ENCODE results near the gene MTAP. TPM values are rescaled to one million over a fixed set of nuclear protein-coding genes. Genes with fewer than 3 reads are reported as not detected.

Gene MTAP
- total and polyA plus RNA-seq, 12 donors, result 4.9 to 26.2 (median 20.6) TPM

- no peaks in the 10 kb centered on the region for H3K9me3 ChIP-seq
- no peak for DNase-seq
- no peak overlapping the region for H3K27ac ChIP-seq
- ATAC-seq, result no peak
- H3K27me3 ChIP-seq, result no peaks in the 10 kb centered on the region
- WGBS, 2 donors, result 93 to 94% methylated on average over 1 of the region's 1 CpG
- no peak for TF ChIP-seq CTCF (IDR thresholded peaks at IDR 0.05)
- intact Hi-C loops (cut with DNase I), result no loop called here
- H3K4me3 ChIP-seq, result no peak overlapping the region
- H3K36me3 ChIP-seq, result peaks cover 0 to 14% (median 0%) of the 10 kb centered on the region in 9 donors
- no peaks in the 10 kb centered on the region for H3K4me1 ChIP-seq
Measured at GRCh38 chr9:21936161-21936560, 133.7 kb downstream of the MTAP start.

GRCh38 chr9:21941337-21941995 lies 139.0 kb downstream of the MTAP start:
- TF ChIP-seq CTCF (IDR thresholded peaks at IDR 0.05), result no peak
- intact Hi-C loops (cut with DNase I), result no loop called here
- WGBS, 2 donors, result 93 to 94% methylated on average over 4 of the region's 4 CpGs

GRCh38 chr9:21943464-21943863 lies 141.0 kb downstream of the MTAP start:
- H3K27ac ChIP-seq, result no peak overlapping the region
- WGBS, 2 donors, result 81 to 89% methylated on average over 4 of the region's 4 CpGs
- no peak for ATAC-seq
- no peaks in the 10 kb centered on the region for H3K36me3 ChIP-seq
- H3K4me1 ChIP-seq, result no peaks in the 10 kb centered on the region
- intact Hi-C loops (cut with DNase I), result no loop called here
- TF ChIP-seq CTCF (IDR thresholded peaks at IDR 0.05), result no peak
- H3K27me3 ChIP-seq, result peaks cover 0 to 12% (median 0%) of the 10 kb centered on the region in 7 donors
- DNase-seq, result no peak
- no peak overlapping the region for H3K4me3 ChIP-seq
- no peaks in the 10 kb centered on the region for H3K9me3 ChIP-seq

More at GRCh38 chr9:21941337-21941995, 139.0 kb downstream of the MTAP start:
- Histone ChIP-seq H3K36me3 (no peaks in the 10 kb centered on the region), H3K27ac (no peak overlapping the region), H3K4me3 (no peak overlapping the region), H3K9me3 (no peaks in the 10 kb centered on the region), H3K4me1 (no peaks in the 10 kb centered on the region), H3K27me3 (peaks cover 0 to 12% (median 0%) of the 10 kb centered on the region in 7 donors)
- DNase-seq (no peak), ATAC-seq (no peak)

- H3K4me3 ChIP-seq, result no peak overlapping the region
- peaks cover 0 to 12% (median 0%) of the 10 kb centered on the region in 7 donors for H3K27me3 ChIP-seq
- intact Hi-C loops (cut with DNase I), result no loop called here
- ATAC-seq (no peak), DNase-seq (no peak)
- no peak overlapping the region for H3K27ac ChIP-seq
- H3K4me1 ChIP-seq, result no peaks in the 10 kb centered on the region
- TF ChIP-seq CTCF (IDR thresholded peaks at IDR 0.05), result no peak
- H3K36me3 ChIP-seq, result no peaks in the 10 kb centered on the region
- peaks cover 0 to 7% (median 0%) of the 10 kb centered on the region in 11 donors for H3K9me3 ChIP-seq
- WGBS, 2 donors, result 84 to 93% methylated on average over 2 of the region's 2 CpGs
Measured at GRCh38 chr9:21945606-21946005, 143.2 kb downstream of the MTAP start.
